Naive thymus-derived CD4-positive, alpha-beta T cell (primary cell): ENCODE results near the gene VWA1. TPM values are rescaled to one million over a fixed set of nuclear protein-coding genes. Genes with fewer than 3 reads are reported as not detected.
A peak's percentile ranks its signal among the peaks of the same experiment; 100 is the strongest.

Experiments used
- ATAC-seq: fragments of 150-1000 bp; cut with Tn5 transposase; 2 replicates; pipeline ENCODE4 v1.10.0; 2021; ENCODE audit warnings: mild to moderate bottlenecking, moderate library complexity
- CTCF ChIA-PET: fragments of 350-600 bp; sonication (Branson Sonifier 250); formaldehyde crosslinking; loops from one replicate; lab custom pipeline; 2021; ENCODE audit warnings: antibody characterized with exemption; lab: Charles Lee
- POLR2A ChIA-PET: fragments of 350-600 bp; sonication (Branson Sonifier 250); formaldehyde crosslinking; loops from one replicate; lab custom pipeline; 2021; ENCODE audit warnings: antibody characterized with exemption, inconsistent platforms; lab: Charles Lee
- DNase-seq, 9 donors: peaks; one replicate each; pipeline versions ENCODE4 v3.0.0 to v3.0.0-alpha.2; 2020 to 2022; ENCODE audit warnings: mixed read lengths in 1 of 9
- H3K27ac ChIP-seq: one replicate; pipeline ENCODE4 v1.7.0; 2013; ENCODE audit warnings: mild to moderate bottlenecking, low read depth, low read length, moderate library complexity
- H3K27me3 ChIP-seq, 2 donors: one replicate each; pipeline ENCODE4 v1.7.0; 2013; ENCODE audit warnings: low read length in 2 of 2, mild to moderate bottlenecking in 2 of 2, moderate library complexity in 2 of 2; ENCODE audit not compliant: control insufficient read depth in 2 of 2, insufficient read depth in 2 of 2
- H3K36me3 ChIP-seq, 3 experiments: 1 replicate in 2 of 3; 2 replicates in 1 of 3; pipeline ENCODE4 v1.7.0; 2013; ENCODE audit warnings: low read length in 3 of 3, mild to moderate bottlenecking in 3 of 3, moderate library complexity in 1 of 3; ENCODE audit not compliant: insufficient read depth in 3 of 3, control insufficient read depth in 2 of 3
- H3K4me1 ChIP-seq, 2 donors: one replicate each; pipeline ENCODE4 v1.7.0; 2013; ENCODE audit warnings: low read length in 2 of 2, mild to moderate bottlenecking in 2 of 2, moderate library complexity in 1 of 2; ENCODE audit not compliant: control insufficient read depth in 2 of 2, insufficient read depth in 2 of 2
- H3K4me3 ChIP-seq: 2 replicates; pipeline ENCODE4 v1.7.0; 2013; ENCODE audit warnings: mild to moderate bottlenecking, low read length
- H3K9me3 ChIP-seq, 3 experiments: 1 replicate in 2 of 3; 2 replicates in 1 of 3; pipeline ENCODE4 v1.7.0; 2013; ENCODE audit warnings: low read length in 3 of 3; ENCODE audit not compliant: control insufficient read depth in 2 of 3
- H3K27ac Mint-ChIP-seq, 9 donors: one replicate each; pipeline ENCODE4 v1.8.0; 2020 to 2022; ENCODE audit warnings: mixed read lengths in 9 of 9, mild to moderate bottlenecking in 8 of 9, moderate library complexity in 5 of 9, inconsistent platforms in 2 of 9
- H3K27me3 Mint-ChIP-seq, 5 donors: one replicate each; pipeline ENCODE4 v1.8.0; 2021 to 2022; ENCODE audit warnings: mixed read lengths in 5 of 5, mild to moderate bottlenecking in 1 of 5
- H3K36me3 Mint-ChIP-seq, 5 donors: one replicate each; pipeline ENCODE4 v1.8.0; 2020 to 2022; ENCODE audit warnings: mixed read lengths in 5 of 5, mild to moderate bottlenecking in 3 of 5, inconsistent platforms in 1 of 5
- H3K4me1 Mint-ChIP-seq, 7 donors: one replicate each; pipeline ENCODE4 v1.8.0; 2020 to 2022; ENCODE audit warnings: mixed read lengths in 7 of 7, mild to moderate bottlenecking in 3 of 7, inconsistent platforms in 1 of 7
- H3K4me3 Mint-ChIP-seq, 10 donors: one replicate each; pipeline ENCODE4 v1.8.0; 2020 to 2022; ENCODE audit warnings: mild to moderate bottlenecking in 10 of 10, mixed read lengths in 10 of 10, moderate library complexity in 6 of 10, inconsistent platforms in 2 of 10
- H3K9me3 Mint-ChIP-seq, 11 donors: one replicate each; pipeline ENCODE4 v1.8.0; 2020 to 2022; ENCODE audit warnings: mixed read lengths in 11 of 11, mild to moderate bottlenecking in 4 of 11, inconsistent platforms in 1 of 11, moderate library complexity in 1 of 11
- intact Hi-C, 2 donors: fragments of 100-400 bp; cut with micrococcal nuclease; formaldehyde crosslinking; loops; one replicate each; pipeline ENCODE4 v1.15.1; 2023
- polyA plus RNA-seq, 2 donors: library from polyadenylated mRNA; unstranded; fragments of 300-500 nt; fragmentation: Illumina TruSeq; gene quantifications; one replicate each; pipeline ENCODE4 v1.2.3, GENCODE V29; 2021
- total RNA-seq, 6 experiments: library from RNA in 5 of 6; stranded (reverse) in 5 of 6; gene quantifications; 1 replicate in 5 of 6; 2 replicates in 1 of 6; pipeline ENCODE4 v1.2.3 and lab custom pipeline; 2021 to 2026

Gene VWA1
- total and polyA plus RNA-seq, 7 experiments from 2014 or later, result 0.15 to 1.2 TPM; not detected in 5

GRCh38 chr1:1421147-1421906 is 14.2 kb upstream of the VWA1 start, which contains the start of gene ANKRD65:
Gene ANKRD65 (minus strand): TSS chr1:1421276. CDS start chr1:1421005, 271 bp downstream.
- no peaks in the 10 kb centered on the region for H3K36me3 Mint-ChIP-seq
- Histone ChIP-seq H3K27me3 (no peaks in the 10 kb centered on the region), H3K36me3 (no peaks in the 10 kb centered on the region), H3K4me1 (no peaks in the 10 kb centered on the region), H3K9me3 (no peaks in the 10 kb centered on the region), H3K4me3 (no peak within 1 kb of the TSS), H3K27ac (no peak within 1 kb of the TSS)
- peaks cover 0 to 33% (median 21%) of the 10 kb centered on the region in 5 donors for H3K27me3 Mint-ChIP-seq
- peaks cover 0 to 2% (median 0%) of the 10 kb centered on the region in 11 donors for H3K9me3 Mint-ChIP-seq
- intact Hi-C loops, result no loop called here
- no peak for DNase-seq
- H3K4me3 Mint-ChIP-seq, result peak within 1 kb of the TSS in 5 of 10 donors; percentile 41 to 70 (median 48)
- CTCF ChIA-PET, result no interaction called here
- POLR2A ChIA-PET, result interaction anchor here (0.5 to 0.7 kb wide), 2 partner anchors 10 to 18 kb away, joined by 3 read pairs; no protein-coding TSS in a partner anchor
- ATAC-seq, result no peak
- H3K27ac Mint-ChIP-seq, result no peak within 1 kb of the TSS
- peaks cover 0 to 6% (median 0%) of the 10 kb centered on the region in 7 donors for H3K4me1 Mint-ChIP-seq

GRCh38 chr1:1421907-1422464 is 13.5 kb upstream of the VWA1 start:
- H3K9me3 ChIP-seq, result no peaks in the 10 kb centered on the region
- H3K27ac Mint-ChIP-seq, result no peak overlapping the region
- ATAC-seq (no peak), DNase-seq (no peak)
- H3K27ac ChIP-seq, result no peak overlapping the region
- ChIA-PET CTCF (interaction anchor here (1.1 kb wide), 1 partner anchor 20 kb away, joined by 4 read pairs; no protein-coding TSS in a partner anchor), POLR2A (interaction anchor here (0.5 kb wide), 1 partner anchor 19 kb away, joined by 3 read pairs; no protein-coding TSS in a partner anchor)
- no peaks in the 10 kb centered on the region for H3K36me3 Mint-ChIP-seq
- H3K36me3 ChIP-seq, result no peaks in the 10 kb centered on the region
- H3K9me3 Mint-ChIP-seq, result peaks cover 0 to 2% (median 0%) of the 10 kb centered on the region in 11 donors
- peak overlapping the region in 1 of 10 donors; percentile 43 for H3K4me3 Mint-ChIP-seq
- peaks cover 0 to 7% (median 0%) of the 10 kb centered on the region in 7 donors for H3K4me1 Mint-ChIP-seq
- intact Hi-C loops, result no loop called here
- H3K4me1 ChIP-seq, result no peaks in the 10 kb centered on the region
- no peaks in the 10 kb centered on the region for H3K27me3 ChIP-seq
- H3K27me3 Mint-ChIP-seq, result peaks cover 0 to 34% (median 21%) of the 10 kb centered on the region in 5 donors
- H3K4me3 ChIP-seq, result no peak overlapping the region

- Histone ChIP-seq H3K4me1 (no peaks in the 10 kb centered on the region), H3K9me3 (no peaks in the 10 kb centered on the region), H3K27ac (no peak overlapping the region), H3K4me3 (no peak overlapping the region), H3K36me3 (no peaks in the 10 kb centered on the region), H3K27me3 (no peaks in the 10 kb centered on the region)
- H3K27me3 Mint-ChIP-seq, result peaks cover 0 to 32% (median 21%) of the 10 kb centered on the region in 5 donors
- no peak overlapping the region for H3K27ac Mint-ChIP-seq
- ChIA-PET POLR2A (no interaction called here), CTCF (interaction anchor here (1.1 kb wide), 1 partner anchor 19 kb away, joined by 4 read pairs; no protein-coding TSS in a partner anchor)
- ATAC-seq (no peak), DNase-seq (no peak)
- intact Hi-C loops, result no loop called here
- peak overlapping the region in 2 of 10 donors; percentile 16 to 43 for H3K4me3 Mint-ChIP-seq
- H3K4me1 Mint-ChIP-seq, result peaks cover 0 to 7% (median 0%) of the 10 kb centered on the region in 7 donors
- peaks cover 0 to 2% (median 0%) of the 10 kb centered on the region in 11 donors for H3K9me3 Mint-ChIP-seq
- no peaks in the 10 kb centered on the region for H3K36me3 Mint-ChIP-seq
These were observed 12.8 kb upstream of the VWA1 start for GRCh38 chr1:1422465-1423244.

GRCh38 chr1:1423245-1423597 is 12.3 kb upstream of the VWA1 start:
- ChIA-PET POLR2A (no interaction called here), CTCF (no interaction called here)
- Mint-ChIP-seq H3K27ac (peak overlapping the region in 1 of 9 donors; percentile 59), H3K4me3 (no peak overlapping the region), H3K27me3 (peaks cover under 1 to 30% (median 22%) of the 10 kb centered on the region in 5 donors), H3K9me3 (peaks cover 0 to 2% (median 0%) of the 10 kb centered on the region in 11 donors), H3K4me1 (peaks cover 0 to 7% (median under 1%) of the 10 kb centered on the region in 7 donors), H3K36me3 (no peaks in the 10 kb centered on the region)
- ATAC-seq (no peak), DNase-seq (no peak)
- H3K9me3 ChIP-seq, result no peaks in the 10 kb centered on the region
- H3K36me3 ChIP-seq, result no peaks in the 10 kb centered on the region
- intact Hi-C loops, result no loop called here
- no peak overlapping the region for H3K27ac ChIP-seq
- H3K4me1 ChIP-seq, result no peaks in the 10 kb centered on the region
- H3K4me3 ChIP-seq, result no peak overlapping the region
- no peaks in the 10 kb centered on the region for H3K27me3 ChIP-seq

GRCh38 chr1:1424707-1425106 is 10.8 kb upstream of the VWA1 start:
- peak overlapping the region in 1 of 9 donors; percentile 14 for H3K27ac Mint-ChIP-seq
- Histone ChIP-seq H3K4me1 (no peaks in the 10 kb centered on the region), H3K4me3 (no peak overlapping the region), H3K27ac (no peak overlapping the region), H3K9me3 (no peaks in the 10 kb centered on the region), H3K27me3 (no peaks in the 10 kb centered on the region), H3K36me3 (no peaks in the 10 kb centered on the region)
- H3K27me3 Mint-ChIP-seq, result peaks cover 11 to 35% (median 28%) of the 10 kb centered on the region in 5 donors
- peaks cover 0 to 10% (median 4%) of the 10 kb centered on the region in 7 donors for H3K4me1 Mint-ChIP-seq
- H3K4me3 Mint-ChIP-seq, result peak overlapping the region in 1 of 10 donors; percentile 16
- ATAC-seq (no peak), DNase-seq (no peak)
- no peaks in the 10 kb centered on the region for H3K36me3 Mint-ChIP-seq
- CTCF ChIA-PET, result no interaction called here
- POLR2A ChIA-PET, result no interaction called here
- peaks cover 0 to 4% (median 0%) of the 10 kb centered on the region in 11 donors for H3K9me3 Mint-ChIP-seq
- intact Hi-C loops, result no loop called here

GRCh38 chr1:1425426-1425752 is 10.1 kb upstream of the VWA1 start:
- ATAC-seq (no peak), DNase-seq (no peak)
- H3K27me3 Mint-ChIP-seq, result peaks cover 16 to 39% (median 32%) of the 10 kb centered on the region in 5 donors
- Histone ChIP-seq H3K27me3 (no peaks in the 10 kb centered on the region), H3K9me3 (no peaks in the 10 kb centered on the region), H3K27ac (no peak overlapping the region), H3K36me3 (no peaks in the 10 kb centered on the region), H3K4me3 (no peak overlapping the region), H3K4me1 (no peaks in the 10 kb centered on the region)
- H3K9me3 Mint-ChIP-seq, result peaks cover 0 to 4% (median 0%) of the 10 kb centered on the region in 11 donors
- H3K27ac Mint-ChIP-seq, result no peak overlapping the region
- CTCF ChIA-PET, result no interaction called here
- intact Hi-C loops, result no loop called here
- POLR2A ChIA-PET, result no interaction called here
- peaks cover 0 to 12% (median 4%) of the 10 kb centered on the region in 7 donors for H3K4me1 Mint-ChIP-seq
- H3K4me3 Mint-ChIP-seq, result no peak overlapping the region
- H3K36me3 Mint-ChIP-seq, result no peaks in the 10 kb centered on the region
